ENCODE results near the gene TCF3.

DNA sequence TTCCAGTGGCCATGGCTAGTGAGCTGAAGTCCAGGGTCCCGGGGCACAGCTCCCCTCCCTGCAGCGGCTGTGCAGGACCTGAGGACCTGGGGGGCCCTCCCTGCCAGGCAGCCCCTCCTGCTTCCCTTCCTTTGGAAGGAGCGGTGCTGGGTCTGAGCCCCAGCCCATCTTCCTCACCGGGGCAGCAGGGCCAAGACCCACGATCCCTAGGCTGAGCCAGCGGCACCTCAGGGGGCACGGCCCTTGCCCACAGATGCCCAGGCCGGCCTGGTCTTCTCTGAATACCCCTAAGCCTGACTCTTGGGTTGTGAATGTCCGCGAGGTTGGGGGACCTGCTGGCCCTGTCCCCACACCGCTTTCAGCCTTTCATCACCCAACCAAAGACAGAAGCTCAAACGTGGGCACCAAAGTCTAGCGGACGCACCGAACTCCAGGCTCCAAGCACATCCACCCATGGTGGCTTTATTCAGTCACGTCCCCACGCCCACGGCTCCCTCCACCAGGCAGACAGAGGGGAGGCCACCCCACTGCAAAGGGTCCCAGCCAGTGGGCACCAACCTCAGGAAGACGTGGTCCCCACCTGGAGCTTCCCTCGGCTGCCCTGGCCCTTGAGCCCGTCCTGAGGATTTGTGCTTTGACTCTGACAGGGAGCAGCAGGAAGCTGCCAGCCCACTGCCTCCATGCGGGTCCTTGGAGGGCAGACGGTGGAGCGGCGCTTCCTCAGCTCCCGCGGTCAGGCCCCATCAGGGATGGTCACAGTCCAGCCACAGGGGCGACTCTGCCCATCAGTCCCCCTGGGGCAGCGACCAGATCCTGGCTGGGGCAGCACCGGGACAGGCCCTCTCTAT is 75.9 kb downstream of the TCF3 start:
- TF ChIP-seq, protein P1, sequence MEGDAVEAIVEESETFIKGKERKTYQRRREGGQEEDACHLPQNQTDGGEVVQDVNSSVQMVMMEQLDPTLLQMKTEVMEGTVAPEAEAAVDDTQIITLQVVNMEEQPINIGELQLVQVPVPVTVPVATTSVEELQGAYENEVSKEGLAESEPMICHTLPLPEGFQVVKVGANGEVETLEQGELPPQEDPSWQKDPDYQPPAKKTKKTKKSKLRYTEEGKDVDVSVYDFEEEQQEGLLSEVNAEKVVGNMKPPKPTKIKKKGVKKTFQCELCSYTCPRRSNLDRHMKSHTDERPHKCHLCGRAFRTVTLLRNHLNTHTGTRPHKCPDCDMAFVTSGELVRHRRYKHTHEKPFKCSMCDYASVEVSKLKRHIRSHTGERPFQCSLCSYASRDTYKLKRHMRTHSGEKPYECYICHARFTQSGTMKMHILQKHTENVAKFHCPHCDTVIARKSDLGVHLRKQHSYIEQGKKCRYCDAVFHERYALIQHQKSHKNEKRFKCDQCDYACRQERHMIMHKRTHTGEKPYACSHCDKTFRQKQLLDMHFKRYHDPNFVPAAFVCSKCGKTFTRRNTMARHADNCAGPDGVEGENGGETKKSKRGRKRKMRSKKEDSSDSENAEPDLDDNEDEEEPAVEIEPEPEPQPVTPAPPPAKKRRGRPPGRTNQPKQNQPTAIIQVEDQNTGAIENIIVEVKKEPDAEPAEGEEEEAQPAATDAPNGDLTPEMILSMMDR (IDR thresholded peaks at IDR 0.05) = no peak
- TF ChIP-seq POLR2A (IDR thresholded peaks at IDR 0.05) = no peak
